ENCODE results near the gene NFATC2. TPM values are rescaled to one million over a fixed set of nuclear protein-coding genes. Genes with fewer than 3 reads are reported as not detected.
A peak's percentile ranks its signal among the peaks of the same experiment; 100 is the strongest.

NFATC2 gene
- total and polyA plus RNA-seq, 2 of the 8 experiments (the other 6 are each of a cell fraction or from before 2014, with no cell fraction given): 0.27 to 0.91 TPM

DNA sequence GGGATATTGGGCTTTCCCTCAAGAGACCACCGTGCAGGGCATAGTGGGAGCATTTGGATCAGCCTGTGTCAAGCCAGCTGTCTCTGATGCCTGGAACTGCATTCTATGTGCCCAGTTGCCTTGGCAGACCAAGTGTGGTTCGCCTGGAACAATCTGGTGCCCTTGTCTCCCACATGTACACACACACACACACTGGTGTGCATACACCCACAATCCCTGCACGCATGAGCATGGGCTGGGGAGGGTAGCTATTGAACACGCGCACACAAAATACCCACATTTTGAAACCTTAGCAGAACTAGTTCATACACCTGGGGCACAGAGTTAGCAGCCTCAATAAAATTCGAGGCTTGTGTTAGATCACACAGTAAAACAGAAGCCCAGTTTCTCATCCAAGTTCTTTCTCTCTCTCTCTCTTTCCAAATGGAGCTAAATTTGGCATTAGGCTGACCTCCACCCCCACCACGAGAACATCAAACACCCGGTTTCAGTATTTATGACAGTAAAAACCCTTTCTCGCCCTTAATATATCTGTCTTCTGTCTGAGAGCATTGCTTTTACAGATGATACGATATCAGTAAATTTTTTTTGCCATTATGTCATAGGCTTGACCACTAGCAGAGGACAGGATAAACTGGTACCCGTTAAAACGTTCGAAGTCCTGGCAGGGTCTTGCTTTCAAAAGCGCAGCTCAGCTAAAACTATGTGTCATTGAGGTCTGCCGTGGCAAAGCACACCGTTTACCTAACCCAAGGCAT, 18.2 kb upstream of the NFATC2 start:
- Histone ChIP-seq H3K4me2 (ENCODE audit: insufficient read depth in 1 of 2, low read depth in 2 of 2, low read length in 2 of 2) (peak overlapping the region in 1 of 2 experiments; percentile 68; a peak in 1 of 4 replicates), H2AK5ac (ENCODE audit: low read depth, low read length) (no peak overlapping the region), H4K5ac (ENCODE audit: insufficient read length, low read depth, low read length) (no peak overlapping the region), H3K9me3 (ENCODE audit: insufficient read depth in 2 of 2, low read depth in 1 of 2, low read length in 1 of 2) (no peaks in the 10 kb centered on the region), H2BK120ac (replicated peaks; ENCODE audit: low read depth, low read length) (no peak overlapping the region), H3K79me2 (ENCODE audit: control insufficient read depth in 1 of 2, insufficient read depth in 2 of 2, low read length in 2 of 2) (no peaks in the 10 kb centered on the region), H3K27me3 (replicated peaks in 1 of 4; ENCODE audit: control insufficient read depth in 3 of 4, extremely low read depth in 1 of 4, insufficient read depth in 3 of 4, low read length in 3 of 4) (peaks cover 20 to 57% (median 50%) of the 10 kb centered on the region in 4 experiments), H3K79me1 (ENCODE audit: low read depth, low read length) (no peaks in the 10 kb centered on the region), H3K4me1 (replicated peaks in 1 of 4; ENCODE audit: control insufficient read depth in 3 of 4, insufficient read depth in 4 of 4, low read length in 3 of 4) (peaks cover 0 to 12% (median 4%) of the 10 kb centered on the region in 4 experiments; a peak in 5 of 7 replicates), H3K56ac (replicated peaks; ENCODE audit: insufficient read length, low read depth, low read length) (no peak overlapping the region), H3K9ac (replicated peaks in 1 of 4; ENCODE audit: extremely low read depth in 1 of 4, low read depth in 3 of 4, low read length in 3 of 4) (no peak overlapping the region), H4K91ac (replicated peaks; ENCODE audit: insufficient read length, low read length) (no peak overlapping the region), H2BK12ac (ENCODE audit: low read depth, low read length) (no peak overlapping the region), H3K4me3 (ENCODE audit: extremely low read depth in 1 of 4, insufficient read depth in 2 of 4, low read depth in 3 of 4, low read length in 4 of 4) (no peak overlapping the region), H3K18ac (ENCODE audit: extremely low read depth, low read length) (no peak overlapping the region), H4K8ac (ENCODE audit: extremely low read depth, insufficient read depth, low read length) (no peak overlapping the region), H2AFZ (ENCODE audit: low read length) (no peak overlapping the region), H3K36me3 (ENCODE audit: control insufficient read depth in 2 of 4, insufficient read depth in 4 of 4, low read length in 3 of 4) (no peaks in the 10 kb centered on the region), H3K4ac (replicated peaks; ENCODE audit: insufficient read length, low read depth, low read length) (no peak overlapping the region), H2BK5ac (ENCODE audit: low read depth, low read length) (no peak overlapping the region), H3K14ac (ENCODE audit: insufficient read length) (no peak overlapping the region), H3K27ac (ENCODE audit: low read depth, low read length) (no peak overlapping the region), H2BK20ac (ENCODE audit: low read length) (no peak overlapping the region), H3K23me2 (ENCODE audit: low read depth, low read length) (peaks cover 11% of the 10 kb centered on the region), H4K20me1 (replicated peaks in 1 of 2; ENCODE audit: control insufficient read depth in 1 of 2, insufficient read depth in 2 of 2, low read length in 2 of 2) (no peaks in the 10 kb centered on the region), H2BK15ac (ENCODE audit: low read length) (no peak overlapping the region), H3K23ac (ENCODE audit: insufficient read length) (no peak overlapping the region)
- FAIRE-seq: no peak
- CTCF ChIA-PET (ENCODE audit: partially characterized antibody): interaction anchor here (1.3 to 1.5 kb wide), 2 partner anchors 34 to 188 kb away, joined by 3 to 4 read pairs; no protein-coding TSS in a partner anchor
- no peak for DNase-seq (ENCODE audit: low read depth in 1 of 2, low spot score in 2 of 2)
- POLR2A ChIA-PET (ENCODE audit: partially characterized antibody): no interaction called here
- WGBS, 2 experiments (ENCODE audit: extremely low coverage in 1 of 2, insufficient coverage in 1 of 2, insufficient read length in 1 of 2, insufficient replicate concordance in 2 of 2, low coverage in 1 of 2, low lambda C conversion rate in 2 of 2, missing lambda C conversion rate in 1 of 2): 64% methylated on average over 16 of the region's 16 CpGs; no CpG with 5 or more reads in 1 of the 2 experiments
